GM20000 (cell line): ENCODE measurements around the gene ZNF76.

ENCODE experiments used
- DNase-seq: peaks from one replicate; pipeline ENCODE4 v3.0.0; 2012; ENCODE audit warnings: low spot score
- CTCF ChIP-seq: IDR thresholded peaks from 2 replicates; pipeline ENCODE4 v1.5.1; 2012; ENCODE audit warnings: mild to moderate bottlenecking, control low read depth; ENCODE audit errors: extremely low read depth, missing control alignments

ZNF76 gene

GRCh38 chr6:35228481-35228880 is 31.1 kb upstream of the ZNF76 start:
- DNase-seq, result no peak
- TF ChIP-seq CTCF, result no peak

GRCh38 chr6:35229304-35229703 is 30.2 kb upstream of the ZNF76 start:
- DNase-seq, result no peak
- TF ChIP-seq CTCF, result no peak

GRCh38 chr6:35230498-35230897 is 29.0 kb upstream of the ZNF76 start:
- TF ChIP-seq CTCF, result no peak

GRCh38 chr6:35230950-35231349 is 28.6 kb upstream of the ZNF76 start:
- TF ChIP-seq CTCF, result no peak
- DNase-seq, result no peak

More at GRCh38 chr6:35230498-35230897, 29.0 kb upstream of the ZNF76 start:
- DNase-seq, result no peak

- TF ChIP-seq CTCF, result no peak
- DNase-seq, result no peak
Observed at GRCh38 chr6:35231563-35231962, 28.0 kb upstream of the ZNF76 start.

- no peak for TF ChIP-seq CTCF
- no peak for DNase-seq
Observed at GRCh38 chr6:35234901-35235300, 24.6 kb upstream of the ZNF76 start.

- DNase-seq, result no peak
- TF ChIP-seq CTCF, result no peak
Observed at GRCh38 chr6:35236223-35236622, 23.3 kb upstream of the ZNF76 start.
